Stimulated activated naive CD8-positive, alpha-beta T cell treated with anti-CD3 and anti-CD28 coated beads, Interleukin-15, amount 100 ng/mL, for 72 hours (primary cell): ENCODE data around the gene CDHR1.

Experiments
- ATAC-seq: fragments of 150-1000 bp; cut with Tn5 transposase; 2 replicates; pipeline ENCODE4 v1.10.0; 2021; ENCODE audit warnings: mild to moderate bottlenecking, moderate library complexity
- DNase-seq, 2 donors: peaks; one replicate each; pipeline ENCODE4 v3.0.0; 2021 to 2022
- H3K27ac Mint-ChIP-seq, 2 donors: one replicate each; pipeline ENCODE4 v1.8.0; 2022; ENCODE audit warnings: mild to moderate bottlenecking in 2 of 2, mixed read lengths in 2 of 2, moderate library complexity in 2 of 2
- H3K27me3 Mint-ChIP-seq: one replicate; pipeline ENCODE4 v1.8.0; 2022; ENCODE audit warnings: mixed read lengths
- H3K4me1 Mint-ChIP-seq: one replicate; pipeline ENCODE4 v1.8.0; 2022; ENCODE audit warnings: mild to moderate bottlenecking, mixed read lengths
- H3K4me3 Mint-ChIP-seq, 2 donors: one replicate each; pipeline ENCODE4 v1.8.0; 2022; ENCODE audit warnings: mild to moderate bottlenecking in 2 of 2, mixed read lengths in 2 of 2, moderate library complexity in 1 of 2
- H3K9me3 Mint-ChIP-seq, 2 donors: one replicate each; pipeline ENCODE4 v1.8.0; 2022; ENCODE audit warnings: mixed read lengths in 2 of 2

The CDHR1 gene

DNA sequence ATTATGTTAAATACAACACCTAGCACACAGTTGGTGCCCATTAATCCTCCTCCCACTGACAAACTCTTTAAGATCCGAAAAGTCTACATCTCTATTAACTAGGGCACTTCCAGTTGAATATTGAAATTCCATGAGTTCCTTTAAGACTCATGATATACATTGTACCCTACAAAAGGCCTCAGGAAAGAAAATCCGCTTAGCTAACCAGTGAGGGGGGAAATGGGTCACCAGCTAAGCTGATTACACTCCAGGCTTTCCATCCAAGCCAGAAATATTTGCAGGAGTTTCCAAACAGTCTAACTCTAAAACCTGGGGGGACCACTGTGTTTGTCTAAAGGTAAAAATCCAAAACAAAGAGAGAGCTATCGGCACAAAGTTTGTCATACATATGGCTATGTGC, 32.3 kb downstream of the CDHR1 start:
- no peaks in the 10 kb centered on the region for H3K4me1 Mint-ChIP-seq
- no peak overlapping the region for H3K4me3 Mint-ChIP-seq
- no peaks in the 10 kb centered on the region for H3K9me3 Mint-ChIP-seq
- H3K27ac Mint-ChIP-seq, result no peak overlapping the region
- DNase-seq (no peak), ATAC-seq (no peak)
- peaks cover 68% of the 10 kb centered on the region for H3K27me3 Mint-ChIP-seq

GRCh38 chr10:84227810-84228209, 33.5 kb downstream of the CDHR1 start:
- Mint-ChIP-seq H3K4me1 (no peaks in the 10 kb centered on the region), H3K4me3 (no peak overlapping the region), H3K9me3 (no peaks in the 10 kb centered on the region), H3K27ac (no peak overlapping the region), H3K27me3 (peaks cover 64% of the 10 kb centered on the region)
- ATAC-seq (no peak), DNase-seq (no peak)

- ATAC-seq, result no peak
- DNase-seq, result no peak
- Mint-ChIP-seq H3K27ac (no peak overlapping the region), H3K4me3 (no peak overlapping the region), H3K9me3 (no peaks in the 10 kb centered on the region), H3K27me3 (peaks cover 50% of the 10 kb centered on the region), H3K4me1 (no peaks in the 10 kb centered on the region)
Measured at GRCh38 chr10:84230359-84230758, 36.0 kb downstream of the CDHR1 start.

DNA sequence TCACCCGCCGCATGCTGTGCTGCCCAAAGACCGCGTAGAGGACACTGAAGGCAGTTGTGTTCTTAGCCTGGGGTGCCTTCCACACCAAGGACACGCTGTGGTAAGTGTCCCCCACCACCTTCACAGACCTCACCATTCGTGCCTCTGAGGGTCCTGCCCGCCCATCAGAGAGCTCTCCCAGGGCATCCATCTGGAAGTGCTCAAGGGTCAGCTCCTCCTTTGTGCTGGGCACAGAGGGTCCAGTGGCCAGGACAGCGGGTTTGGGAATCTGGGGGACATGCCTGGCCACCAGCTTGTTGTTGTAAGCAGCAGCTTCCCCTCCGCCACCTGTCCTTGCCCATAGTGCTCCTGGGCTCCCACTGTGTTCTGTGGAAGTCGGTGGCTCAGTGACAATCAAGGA, 38.0 kb downstream of the CDHR1 start:
- DNase-seq (no peak), ATAC-seq (peak; percentile 33)
- Mint-ChIP-seq H3K27me3 (peaks cover 45% of the 10 kb centered on the region), H3K27ac (no peak overlapping the region), H3K9me3 (no peaks in the 10 kb centered on the region), H3K4me1 (no peaks in the 10 kb centered on the region), H3K4me3 (no peak overlapping the region)

- peaks cover 36% of the 10 kb centered on the region for H3K27me3 Mint-ChIP-seq
- H3K4me3 Mint-ChIP-seq, result no peak overlapping the region
- H3K9me3 Mint-ChIP-seq, result no peaks in the 10 kb centered on the region
- ATAC-seq (no peak), DNase-seq (no peak)
- no peaks in the 10 kb centered on the region for H3K4me1 Mint-ChIP-seq
- no peak overlapping the region for H3K27ac Mint-ChIP-seq
Measured at GRCh38 chr10:84233940-84234339, 39.6 kb downstream of the CDHR1 start.

DNA sequence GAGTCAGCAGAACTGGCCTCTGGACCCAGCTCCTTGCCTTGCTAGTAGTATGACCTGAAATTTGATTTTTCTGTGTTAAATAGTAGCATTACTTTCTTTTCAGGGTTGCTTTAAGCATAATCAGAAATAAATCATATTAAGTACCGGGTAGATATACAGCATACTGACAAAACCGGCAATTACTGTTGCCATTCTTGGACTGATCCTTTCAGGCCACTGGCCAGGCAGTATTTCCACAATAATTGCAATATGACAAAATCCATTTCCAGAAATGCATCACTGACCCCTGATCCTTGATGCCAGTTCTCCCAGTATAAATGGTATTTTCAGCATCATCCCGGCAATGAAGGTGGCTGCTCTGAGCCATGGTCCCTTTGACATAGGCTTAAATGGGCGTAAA, 40.1 kb downstream of the CDHR1 start:
- no peak for DNase-seq
- Mint-ChIP-seq H3K27me3 (peaks cover 30% of the 10 kb centered on the region), H3K9me3 (no peaks in the 10 kb centered on the region), H3K4me3 (no peak overlapping the region), H3K4me1 (no peaks in the 10 kb centered on the region), H3K27ac (no peak overlapping the region)
- no peak for ATAC-seq

DNA sequence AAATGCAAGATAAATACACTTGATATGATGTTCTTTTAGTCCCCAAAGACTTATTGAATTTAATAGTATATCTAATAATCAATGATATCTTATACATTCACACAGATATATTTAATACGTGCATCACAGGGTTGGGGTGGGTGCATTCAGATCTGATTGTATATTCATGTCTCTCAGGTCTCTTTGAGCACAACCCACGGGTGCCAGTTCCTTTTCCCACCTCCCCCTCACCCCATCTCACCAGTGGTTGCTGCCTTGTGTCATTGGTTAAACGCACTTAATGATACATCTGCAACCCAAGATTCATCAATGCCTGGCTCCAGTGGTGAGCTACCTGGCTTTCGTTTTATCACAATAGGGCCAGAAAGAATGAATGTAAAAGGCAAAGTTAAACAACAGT, 40.8 kb downstream of the CDHR1 start:
- Mint-ChIP-seq H3K4me1 (no peaks in the 10 kb centered on the region), H3K27ac (no peak overlapping the region), H3K4me3 (no peak overlapping the region), H3K9me3 (no peaks in the 10 kb centered on the region), H3K27me3 (peaks cover 28% of the 10 kb centered on the region)
- ATAC-seq (no peak), DNase-seq (no peak)

DNA sequence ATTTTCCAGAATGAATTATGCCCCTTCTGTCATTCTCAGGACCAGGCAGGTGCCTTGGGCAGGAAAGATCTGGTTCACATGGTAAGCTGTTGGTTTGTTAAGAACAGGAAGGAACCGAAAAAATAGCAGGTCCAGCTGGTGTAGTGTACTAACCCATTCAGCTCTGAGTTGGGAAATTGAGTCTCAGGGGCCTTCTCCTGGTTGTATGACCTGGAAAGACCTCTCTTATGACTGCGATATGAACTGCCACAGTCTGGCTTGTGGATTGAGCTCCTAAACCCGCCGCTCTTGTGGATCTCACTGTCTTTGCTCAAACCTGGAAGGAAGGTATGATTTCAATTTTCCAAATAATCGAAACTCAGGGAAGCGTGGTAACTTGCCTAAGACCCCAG, 42.5 kb downstream of the CDHR1 start:
- Mint-ChIP-seq H3K27ac (no peak overlapping the region), H3K4me3 (no peak overlapping the region), H3K4me1 (no peaks in the 10 kb centered on the region), H3K27me3 (peaks cover 26% of the 10 kb centered on the region), H3K9me3 (no peaks in the 10 kb centered on the region)
- DNase-seq (no peak), ATAC-seq (no peak)

DNA sequence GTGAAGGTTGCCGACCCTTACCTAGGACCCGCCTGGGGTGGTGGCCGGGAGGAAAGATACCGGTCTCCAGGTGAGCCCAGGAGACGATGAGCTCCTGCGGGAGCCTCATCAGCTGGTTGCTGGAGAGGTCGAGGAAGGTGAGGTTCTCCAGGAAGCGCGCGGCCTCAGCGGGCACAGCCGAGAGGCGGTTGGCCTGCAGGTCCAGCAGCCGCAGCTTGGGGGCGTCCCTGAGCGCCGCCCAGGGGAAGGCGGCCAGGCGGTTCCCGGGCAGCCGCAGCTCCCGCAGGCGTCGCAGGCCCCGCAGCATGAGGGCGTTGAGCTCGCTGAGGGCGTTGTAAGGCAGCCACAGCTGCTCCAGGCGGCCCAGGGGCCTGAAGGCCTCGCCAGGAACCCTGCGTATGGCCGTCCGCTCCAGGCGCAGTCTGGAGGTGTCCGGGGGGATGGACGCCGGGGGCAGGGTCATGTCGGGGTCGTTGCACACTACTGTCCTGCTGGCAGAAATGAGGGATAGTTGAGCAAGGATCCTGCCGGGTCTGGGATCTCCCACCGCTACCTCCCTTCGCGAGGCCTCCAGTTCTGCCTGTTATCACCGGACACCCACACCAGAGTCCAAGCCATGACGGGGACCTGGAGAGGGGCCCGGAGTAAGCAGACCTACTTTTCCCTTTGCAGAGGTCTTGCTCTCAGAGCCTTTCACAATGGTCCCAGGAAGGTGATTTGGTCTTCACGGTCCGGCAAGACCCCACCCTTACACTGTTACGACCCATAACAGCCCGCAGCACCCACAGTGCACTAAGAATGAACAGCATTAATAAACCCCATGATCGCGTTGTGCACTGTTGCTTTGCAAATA, 43.1 kb downstream of the CDHR1 start:
- Mint-ChIP-seq H3K27me3 (peaks cover 22% of the 10 kb centered on the region), H3K9me3 (no peaks in the 10 kb centered on the region)

GRCh38 chr10:84238909-84239308, 44.6 kb downstream of the CDHR1 start:
- no peak for DNase-seq
- Mint-ChIP-seq H3K9me3 (no peaks in the 10 kb centered on the region), H3K4me3 (no peak overlapping the region), H3K27ac (no peak overlapping the region), H3K4me1 (no peaks in the 10 kb centered on the region), H3K27me3 (peaks cover 22% of the 10 kb centered on the region)
- ATAC-seq, result no peak

More for the DNA sequence above, 43.1 kb downstream of the CDHR1 start:
- DNase-seq (no peak), ATAC-seq (peak; percentile 27)
- Mint-ChIP-seq H3K27ac (no peak overlapping the region), H3K4me3 (no peak overlapping the region), H3K4me1 (no peaks in the 10 kb centered on the region)

GRCh38 chr10:84241185-84241790, 47.0 kb downstream of the CDHR1 start, which contains the start of gene LRIT1:
LRIT1 (minus strand) TSS chr10:84241546; CDS start chr10:84241439, 107 bp downstream.
- ATAC-seq, result no peak
- Mint-ChIP-seq H3K9me3 (no peaks in the 10 kb centered on the region), H3K27ac (no peak within 1 kb of the TSS)

DNA sequence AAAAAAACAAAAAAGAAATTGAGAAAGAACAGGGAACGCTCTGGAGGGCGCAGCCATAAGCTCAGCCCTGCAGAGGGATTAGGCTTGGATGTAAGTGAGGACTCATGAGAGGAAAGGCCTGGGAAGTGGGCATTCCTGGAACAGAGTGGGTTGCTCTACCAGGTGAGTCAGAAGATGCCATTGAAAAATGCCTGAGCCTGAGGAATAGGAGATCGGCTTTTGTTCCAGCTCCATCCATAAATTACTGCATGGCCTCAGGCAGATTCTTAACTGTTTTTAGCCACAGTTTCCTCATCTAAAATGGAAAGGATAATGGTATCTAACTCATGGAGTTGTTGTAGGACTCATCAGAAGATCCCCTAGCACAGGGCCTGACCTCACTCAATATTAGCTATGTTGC, 49.4 kb downstream of the CDHR1 start:
- no peak for ATAC-seq
- DNase-seq, result no peak
- H3K27me3 Mint-ChIP-seq, result peaks cover 17% of the 10 kb centered on the region
- no peaks in the 10 kb centered on the region for H3K9me3 Mint-ChIP-seq
- no peak overlapping the region for H3K4me3 Mint-ChIP-seq
- H3K27ac Mint-ChIP-seq, result no peak overlapping the region
- no peaks in the 10 kb centered on the region for H3K4me1 Mint-ChIP-seq

More at GRCh38 chr10:84241185-84241790, 47.0 kb downstream of the CDHR1 start, which contains the start of gene LRIT1:
- no peak for DNase-seq
- Mint-ChIP-seq H3K4me1 (no peaks in the 10 kb centered on the region), H3K27me3 (peaks cover 28% of the 10 kb centered on the region), H3K4me3 (no peak within 1 kb of the TSS)

DNA sequence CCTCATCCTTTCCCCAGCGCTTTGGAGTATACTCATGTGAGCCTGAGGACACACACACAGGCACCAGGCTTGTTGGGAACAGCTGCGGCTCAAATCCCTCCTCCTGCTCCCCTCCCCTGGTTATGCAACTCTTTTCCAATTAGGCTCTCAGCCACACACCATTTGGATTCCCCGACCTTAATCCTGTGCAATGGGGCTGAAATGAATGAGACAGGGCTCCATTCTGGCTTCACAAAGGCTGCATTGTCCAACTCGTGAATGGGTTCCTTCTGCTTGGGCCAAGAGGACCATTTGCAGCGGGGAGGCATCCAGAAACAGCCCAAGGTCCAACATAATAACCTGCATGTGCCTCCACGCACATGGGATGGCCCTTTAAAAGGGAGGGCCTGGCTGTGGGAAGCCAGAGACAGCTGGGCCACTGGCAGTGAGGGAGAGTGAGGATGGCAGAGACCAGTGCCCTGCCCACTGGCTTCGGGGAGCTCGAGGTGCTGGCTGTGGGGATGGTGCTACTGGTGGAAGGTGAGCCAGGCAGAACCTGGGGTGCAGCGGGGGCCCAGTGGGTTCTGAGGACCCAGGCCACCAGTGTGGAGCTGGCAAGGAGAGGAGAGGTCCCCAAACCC, 50.4 kb downstream of the CDHR1 start, which contains the start of gene RGR:
TSS of gene RGR (plus strand) at position 403 of the 620 bp plus-strand sequence. CDS start at position 441, 38 bp downstream.
- Mint-ChIP-seq H3K4me3 (no peak within 1 kb of the TSS), H3K27me3 (peaks cover 18% of the 10 kb centered on the region), H3K9me3 (no peaks in the 10 kb centered on the region), H3K4me1 (no peaks in the 10 kb centered on the region), H3K27ac (peak within 1 kb of the TSS in 1 of 2 donors; percentile 87)
- no peak for ATAC-seq
- DNase-seq, result no peak

DNA sequence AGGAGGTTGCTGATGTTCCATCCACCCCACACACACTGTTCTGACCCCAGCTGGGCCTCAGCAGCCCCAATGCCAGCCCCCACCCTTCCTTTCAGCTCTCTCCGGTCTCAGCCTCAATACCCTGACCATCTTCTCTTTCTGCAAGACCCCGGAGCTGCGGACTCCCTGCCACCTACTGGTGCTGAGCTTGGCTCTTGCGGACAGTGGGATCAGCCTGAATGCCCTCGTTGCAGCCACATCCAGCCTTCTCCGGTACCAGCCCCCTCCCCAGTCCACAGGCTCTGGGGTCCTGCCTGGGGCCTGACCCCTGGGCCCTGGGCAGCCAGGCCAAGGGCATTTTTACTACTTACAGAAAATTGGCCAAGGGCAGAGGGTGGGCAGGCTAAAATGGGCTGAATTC, 53.2 kb downstream of the CDHR1 start:
- H3K9me3 Mint-ChIP-seq, result no peaks in the 10 kb centered on the region
- no peak for ATAC-seq
- DNase-seq, result no peak
- H3K4me3 Mint-ChIP-seq, result no peak overlapping the region
- no peak overlapping the region for H3K27ac Mint-ChIP-seq
- no peaks in the 10 kb centered on the region for H3K4me1 Mint-ChIP-seq
- peaks cover 13% of the 10 kb centered on the region for H3K27me3 Mint-ChIP-seq

DNA sequence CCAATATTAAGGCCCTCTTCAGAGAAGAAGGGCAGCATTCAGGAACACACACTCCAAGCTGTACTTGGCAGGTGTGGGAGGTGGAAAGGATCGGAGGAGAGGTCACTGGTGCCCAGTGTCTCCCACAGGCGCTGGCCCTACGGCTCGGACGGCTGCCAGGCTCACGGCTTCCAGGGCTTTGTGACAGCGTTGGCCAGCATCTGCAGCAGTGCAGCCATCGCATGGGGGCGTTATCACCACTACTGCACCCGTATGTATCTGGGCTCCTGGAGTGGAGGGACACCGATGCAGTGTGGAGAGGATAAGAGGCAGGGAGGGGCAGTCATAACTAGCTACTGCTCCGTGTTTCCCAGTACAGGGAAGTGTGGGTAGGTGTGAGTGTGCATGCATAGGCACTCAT, 54.5 kb downstream of the CDHR1 start:
- H3K4me3 Mint-ChIP-seq, result no peak overlapping the region
- no peaks in the 10 kb centered on the region for H3K4me1 Mint-ChIP-seq
- DNase-seq (no peak), ATAC-seq (no peak)
- peak overlapping the region in 1 of 2 donors; percentile 55 for H3K27ac Mint-ChIP-seq
- no peaks in the 10 kb centered on the region for H3K9me3 Mint-ChIP-seq
- peaks cover 14% of the 10 kb centered on the region for H3K27me3 Mint-ChIP-seq
